IMR-90 (cell line): ENCODE measurements around the gene RGS16. TPM values are rescaled to one million over a fixed set of nuclear protein-coding genes. Genes with fewer than 3 reads are reported as not detected.

ENCODE experiments used
- ATAC-seq: fragments of 200-7000 bp; cut with Tn5 transposase; 2 replicates; pipeline ENCODE4 v1.9.1; 2020; ENCODE audit warnings: low read depth, mild to moderate bottlenecking, moderate library complexity
- BruUV-seq: library from RNA; stranded (reverse); fragments of 400-500 nt; replicated peaks from 2 replicates; lab custom pipeline; 2021; lab: Mats Ljungman, UMichigan
- CTCF ChIA-PET: fragments of 300-600 bp; formaldehyde crosslinking; extraction: SDS; loops from one replicate; lab custom pipeline; 2021; ENCODE audit warnings: antibody characterized with exemption; lab: Yijun Ruan, JAX
- POLR2A ChIA-PET: fragments of 300-600 bp; sonication (Branson Sonifier 250); formaldehyde crosslinking; loops from one replicate; lab custom pipeline; 2022; ENCODE audit warnings: antibody characterized with exemption; ENCODE audit not compliant: unreplicated experiment; lab: Charles Lee
- DNase-seq: peaks from one replicate; pipeline ENCODE4 v3.0.0; 2013
- H2AFZ ChIP-seq: replicated peaks from 2 replicates; pipeline ENCODE3; 2013; ENCODE audit warnings: low read length, mild to moderate bottlenecking; ENCODE audit not compliant: poor library complexity
- H2AK5ac ChIP-seq: 2 replicates; pipeline ENCODE4 v1.6.1; 2013; ENCODE audit warnings: low read depth, low read length, inconsistent platforms
- H2AK9ac ChIP-seq: replicated peaks from 2 replicates; pipeline ENCODE3; 2013; ENCODE audit warnings: mild to moderate bottlenecking, low read depth, low read length, moderate library complexity; ENCODE audit not compliant: poor library complexity
- H2BK120ac ChIP-seq: 2 replicates; pipeline ENCODE4 v1.6.1; 2013; ENCODE audit warnings: low read depth, low read length, inconsistent platforms
- H2BK15ac ChIP-seq: 3 replicates; pipeline ENCODE4 v1.6.1; 2013; ENCODE audit warnings: low read depth, low read length, inconsistent platforms
- H2BK20ac ChIP-seq: 2 replicates; pipeline ENCODE4 v1.6.1; 2013; ENCODE audit warnings: low read depth, mild to moderate bottlenecking, inconsistent platforms, low read length, moderate library complexity
- H2BK5ac ChIP-seq: 2 replicates; pipeline ENCODE4 v1.6.1; 2013; ENCODE audit warnings: mild to moderate bottlenecking, low read depth, low read length, inconsistent platforms; ENCODE audit not compliant: poor library complexity, severe bottlenecking
- H3K14ac ChIP-seq: replicated peaks from 2 replicates; pipeline ENCODE4 v1.6.1; 2013; ENCODE audit warnings: low read depth, low read length, inconsistent platforms
- H3K18ac ChIP-seq: 2 replicates; pipeline ENCODE4 v1.6.1; 2013; ENCODE audit warnings: low read depth, low read length, control low read depth
- H3K23ac ChIP-seq: 2 replicates; pipeline ENCODE4 v1.6.1; 2013; ENCODE audit warnings: low read depth, low read length, inconsistent platforms
- H3K27ac ChIP-seq: 2 replicates; pipeline ENCODE4 v1.5.1; 2013; ENCODE audit warnings: mild to moderate bottlenecking, control low read depth, low read length; ENCODE audit not compliant: insufficient read depth
- H3K27me3 ChIP-seq: 2 replicates; pipeline ENCODE4 v1.6.1; 2013; ENCODE audit warnings: low read length; ENCODE audit not compliant: control insufficient read depth, insufficient read depth
- H3K36me3 ChIP-seq: 2 replicates; pipeline ENCODE4 v1.6.1; 2013; ENCODE audit warnings: low read length, mixed read lengths; ENCODE audit not compliant: control insufficient read depth, insufficient read depth
- H3K4ac ChIP-seq: 2 replicates; pipeline ENCODE4 v1.6.1; 2013; ENCODE audit warnings: low read depth, low read length, inconsistent platforms
- H3K4me1 ChIP-seq: 2 replicates; pipeline ENCODE4 v1.6.1; 2013; ENCODE audit warnings: low read length, mixed read lengths; ENCODE audit not compliant: control insufficient read depth, insufficient read depth
- H3K4me2 ChIP-seq: 2 replicates; pipeline ENCODE4 v1.6.1; 2013; ENCODE audit warnings: low read depth, mild to moderate bottlenecking, control low read depth, low read length, moderate library complexity
- H3K4me3 ChIP-seq: 2 replicates; pipeline ENCODE4 v1.5.1; 2013; ENCODE audit warnings: low read depth, mild to moderate bottlenecking, control low read depth, low read length, moderate library complexity; ENCODE audit not compliant: insufficient read depth
- H3K56ac ChIP-seq: 2 replicates; pipeline ENCODE4 v1.6.1; 2013; ENCODE audit warnings: low read length, inconsistent platforms; ENCODE audit not compliant: insufficient read depth; ENCODE audit errors: extremely low read depth
- H3K79me1 ChIP-seq, 2 experiments: 2 replicates each; pipeline ENCODE4 v1.6.1; 2013; ENCODE audit warnings: low read length in 2 of 2, inconsistent platforms in 1 of 2, low read depth in 1 of 2
- H3K9ac ChIP-seq: 2 replicates; pipeline ENCODE4 v1.6.1; 2013; ENCODE audit warnings: low read depth, low read length, control low read depth
- H3K9me1 ChIP-seq: 2 replicates; pipeline ENCODE4 v1.6.1; 2013; ENCODE audit warnings: low read length, inconsistent platforms; ENCODE audit not compliant: insufficient read depth
- H3K9me3 ChIP-seq: 2 replicates; pipeline ENCODE4 v1.6.1; 2013; ENCODE audit warnings: low read length; ENCODE audit not compliant: control insufficient read depth, insufficient read depth
- H4K20me1 ChIP-seq: 2 replicates; pipeline ENCODE4 v1.6.1; 2013; ENCODE audit warnings: low read length, inconsistent platforms; ENCODE audit not compliant: insufficient read depth
- H4K5ac ChIP-seq: 2 replicates; pipeline ENCODE4 v1.6.1; 2013; ENCODE audit warnings: mild to moderate bottlenecking, low read depth, low read length, control low read depth
- H4K8ac ChIP-seq, 2 experiments: 2 replicates each; pipeline ENCODE4 v1.6.1; 2013; ENCODE audit warnings: low read depth in 2 of 2, low read length in 2 of 2, control low read depth in 1 of 2, inconsistent platforms in 1 of 2
- H4K91ac ChIP-seq: 2 replicates; pipeline ENCODE4 v1.6.1; 2013; ENCODE audit warnings: low read depth, low read length, inconsistent platforms; ENCODE audit not compliant: insufficient read depth
- BHLHE40 ChIP-seq: fragments of 150-350 bp; IDR thresholded peaks from 2 replicates; pipeline ENCODE4 v1.6.1; 2016; ENCODE audit warnings: mild to moderate bottlenecking, low read depth, low read length
- CEBPB ChIP-seq: IDR thresholded peaks from 2 replicates; pipeline ENCODE4 v1.6.1; 2012; ENCODE audit warnings: low read depth, low read length, improper control_type of control experiment
- CHD1 ChIP-seq: IDR thresholded peaks from 2 replicates; pipeline ENCODE4 v1.6.1; 2012; ENCODE audit warnings: low read depth, low read length, improper control_type of control experiment
- CTCF ChIP-seq: conservative IDR thresholded peaks from 2 replicates; pipeline ENCODE4 v1.5.1; 2012; ENCODE audit warnings: mild to moderate bottlenecking, low read depth, low read length, improper control_type of control experiment
- FOS ChIP-seq: fragments of 150-350 bp; IDR thresholded peaks from 2 replicates; pipeline ENCODE4 v1.6.1; 2016; ENCODE audit warnings: low read depth, low read length
- MAFK ChIP-seq: IDR thresholded peaks from 2 replicates; pipeline ENCODE4 v1.6.1; 2012; ENCODE audit warnings: low read depth, low read length, improper control_type of control experiment
- MAZ ChIP-seq: IDR thresholded peaks from 2 replicates; pipeline ENCODE4 v1.6.1; 2012; ENCODE audit warnings: low read depth, mild to moderate bottlenecking, low read length, improper control_type of control experiment, moderate library complexity, borderline replicate concordance
- MXI1 ChIP-seq: IDR thresholded peaks from 2 replicates; pipeline ENCODE4 v1.6.1; 2012; ENCODE audit warnings: low read depth, mild to moderate bottlenecking, low read length, moderate library complexity, borderline replicate concordance
- NFE2L2 ChIP-seq: fragments of 150-350 bp; IDR thresholded peaks from 2 replicates; pipeline ENCODE4 v1.6.1; 2016; ENCODE audit warnings: low read depth, mild to moderate bottlenecking, low read length
- POLR2A ChIP-seq: IDR thresholded peaks from 2 replicates; pipeline ENCODE4 v1.6.1; 2012; ENCODE audit warnings: mild to moderate bottlenecking, low read depth, low read length
- RAD21 ChIP-seq: IDR thresholded peaks from 2 replicates; pipeline ENCODE4 v1.6.1; 2012; ENCODE audit warnings: low read length, improper control_type of control experiment
- RCOR1 ChIP-seq: IDR thresholded peaks from 2 replicates; pipeline ENCODE4 v1.6.1; 2012; ENCODE audit warnings: mild to moderate bottlenecking, low read length, improper control_type of control experiment; ENCODE audit not compliant: insufficient replicate concordance
- RFX5 ChIP-seq: IDR thresholded peaks from 2 replicates; pipeline ENCODE4 v1.8.0; 2012; ENCODE audit warnings: low read depth, mild to moderate bottlenecking, low read length, moderate library complexity
- SMC3 ChIP-seq: fragments of 150-350 bp; IDR thresholded peaks from 2 replicates; pipeline ENCODE4 v1.6.1; 2016; ENCODE audit warnings: low read depth, mild to moderate bottlenecking, antibody characterized with exemption, low read length, moderate library complexity
- WGBS, 2 experiments: methylation state at CpG; one replicate each; pipeline versions ENCODE4 v1.1.5 to v1.1.7; 2013; ENCODE audit warnings: missing lambda C conversion rate in 2 of 2; ENCODE audit not compliant: insufficient read length in 1 of 2; ENCODE audit errors: extremely low coverage in 2 of 2; 5-methylcytosine and 5-hydroxymethylcytosine counted together
- dilution Hi-C: fragments of 300-500 bp; cut with HindIII; formaldehyde crosslinking; loops from one replicate; pipeline ENCODE4 v1.14.3; 2018; ENCODE audit warnings: low sequenced_read_pairs; ENCODE audit not compliant: unreplicated experiment
- in situ Hi-C: fragments of 300-500 bp; cut with MboI; formaldehyde crosslinking; loops from 3 replicates; pipeline ENCODE4 v1.14.3; 2019; ENCODE audit warnings: low sequenced_read_pairs, inconsistent platforms, mixed read lengths
- intact Hi-C: fragments of 100-400 bp; cut with micrococcal nuclease; formaldehyde crosslinking; loops from 2 replicates; pipeline ENCODE4 v1.10.0; 2022
- polyA plus RNA-seq, 3 experiments: library from polyadenylated mRNA; depleted of rRNA; stranded (reverse); fragments of >200 nt; gene quantifications; 2 replicates each; pipeline ENCODE4 v1.2.3, GENCODE V29; 2012; ENCODE audit warnings: low replicate concordance in 1 of 3
- total RNA-seq: library from RNA; depleted of rRNA; stranded (reverse); fragments of >200 nt; gene quantifications from 2 replicates; pipeline ENCODE4 v1.2.3, GENCODE V29; 2012
- TF ChIP-seq, protein P1 (sequence below): fragments of 150-350 bp; IDR thresholded peaks from 2 replicates; pipeline ENCODE4 v1.6.1; 2017; ENCODE audit warnings: mild to moderate bottlenecking, antibody characterized with exemption, low read length, low read depth
- TF ChIP-seq, protein P2 (sequence below): fragments of 150-350 bp; IDR thresholded peaks from 2 replicates; pipeline ENCODE4 v1.6.1; 2016; ENCODE audit warnings: low read depth, mild to moderate bottlenecking, low read length, moderate library complexity, borderline replicate concordance

The RGS16 gene
- total and polyA plus RNA-seq, 2 of the 4 experiments (the other 2 are of a cell fraction): 0.15 to 0.18 TPM

- Histone ChIP-seq H3K9me1 (no peaks in the 10 kb centered on the region; the same call in 1 of the 2 replicates), H4K5ac (no peak overlapping the region), H4K20me1 (no peaks in the 10 kb centered on the region), H3K4me1 (peaks cover 11% of the 10 kb centered on the region; the same call in 1 of the 2 replicates), H3K4me3 (no peak overlapping the region), H3K9ac (no peak overlapping the region), H2BK120ac (no peak overlapping the region), H3K14ac (no peak overlapping the region), H3K79me1 (no peaks in the 10 kb centered on the region), H2AFZ (peak overlapping the region; percentile 28), H2AK9ac (no peak overlapping the region), H2BK20ac (no peak overlapping the region), H2AK5ac (no peak overlapping the region), H3K36me3 (no peaks in the 10 kb centered on the region), H3K56ac (no peak overlapping the region), H3K27me3 (peaks cover 21% of the 10 kb centered on the region), H3K27ac (no peak overlapping the region), H3K9me3 (no peaks in the 10 kb centered on the region), H4K91ac (no peak overlapping the region), H2BK15ac (no peak overlapping the region), H3K4ac (no peak overlapping the region), H3K23ac (no peak overlapping the region), H4K8ac (no peak overlapping the region), H2BK5ac (no peak overlapping the region), H3K4me2 (peak overlapping the region; percentile 31), H3K18ac (no peak overlapping the region)
- no TSS peak for BruUV-seq
- no peak for TF ChIP-seq RCOR1
- no peak for TF ChIP-seq RFX5
- no peak for TF ChIP-seq FOS
- TF ChIP-seq, protein P1, sequence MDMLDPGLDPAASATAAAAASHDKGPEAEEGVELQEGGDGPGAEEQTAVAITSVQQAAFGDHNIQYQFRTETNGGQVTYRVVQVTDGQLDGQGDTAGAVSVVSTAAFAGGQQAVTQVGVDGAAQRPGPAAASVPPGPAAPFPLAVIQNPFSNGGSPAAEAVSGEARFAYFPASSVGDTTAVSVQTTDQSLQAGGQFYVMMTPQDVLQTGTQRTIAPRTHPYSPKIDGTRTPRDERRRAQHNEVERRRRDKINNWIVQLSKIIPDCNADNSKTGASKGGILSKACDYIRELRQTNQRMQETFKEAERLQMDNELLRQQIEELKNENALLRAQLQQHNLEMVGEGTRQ: no peak
- no peak for TF ChIP-seq SMC3
- no peak for TF ChIP-seq CTCF
- TF ChIP-seq MAFK: no peak
- TF ChIP-seq, protein P2, sequence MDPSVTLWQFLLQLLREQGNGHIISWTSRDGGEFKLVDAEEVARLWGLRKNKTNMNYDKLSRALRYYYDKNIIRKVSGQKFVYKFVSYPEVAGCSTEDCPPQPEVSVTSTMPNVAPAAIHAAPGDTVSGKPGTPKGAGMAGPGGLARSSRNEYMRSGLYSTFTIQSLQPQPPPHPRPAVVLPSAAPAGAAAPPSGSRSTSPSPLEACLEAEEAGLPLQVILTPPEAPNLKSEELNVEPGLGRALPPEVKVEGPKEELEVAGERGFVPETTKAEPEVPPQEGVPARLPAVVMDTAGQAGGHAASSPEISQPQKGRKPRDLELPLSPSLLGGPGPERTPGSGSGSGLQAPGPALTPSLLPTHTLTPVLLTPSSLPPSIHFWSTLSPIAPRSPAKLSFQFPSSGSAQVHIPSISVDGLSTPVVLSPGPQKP: no peak
- TF ChIP-seq CEBPB: no peak; the same call in 1 of the 2 replicates
- TF ChIP-seq RAD21: no peak
- TF ChIP-seq MXI1: no peak
- no peak for TF ChIP-seq CHD1
- no peak for TF ChIP-seq BHLHE40
- TF ChIP-seq POLR2A: no peak
- no peak for TF ChIP-seq MAZ
- TF ChIP-seq NFE2L2: no peak
- no peak for ATAC-seq
- dilution Hi-C loops: no loop called here
- WGBS, 2 experiments: no CpG with 5 or more reads among the region's 6 CpGs
- peak; percentile 10 for DNase-seq
- in situ Hi-C loops: no loop called here
- intact Hi-C loops: loop anchor here (5.0 kb wide), 1 partner anchor 164 kb away; no protein-coding TSS in a partner anchor
- ChIA-PET CTCF (no interaction called here), POLR2A (no interaction called here)
Observed at GRCh38 chr1:182617734-182618351, 13.7 kb upstream of the RGS16 start.
